NCI-H1105 (cell line): ENCODE data around the gene LRP1B.

Experiments
- DNase-seq: peaks from one replicate; lab custom pipeline; 2025; lab: John Stamatoyannopoulos, UW

Gene LRP1B

GRCh38 chr2:141692829-141693228, 438.0 kb downstream of the LRP1B start:
- DNase-seq: peak; percentile 75

- no peak for DNase-seq
These were observed 454.7 kb downstream of the LRP1B start for GRCh38 chr2:141676139-141676538.

- DNase-seq: no peak
These were observed 464.6 kb downstream of the LRP1B start for GRCh38 chr2:141666191-141666590.

GRCh38 chr2:141660232-141660631, 470.6 kb downstream of the LRP1B start:
- DNase-seq: no peak

GRCh38 chr2:141654311-141654710, 476.5 kb downstream of the LRP1B start:
- DNase-seq: no peak

- no peak for DNase-seq
These were observed 477.6 kb downstream of the LRP1B start for GRCh38 chr2:141653184-141653583.

GRCh38 chr2:141652308-141652707, 478.5 kb downstream of the LRP1B start:
- no peak for DNase-seq

GRCh38 chr2:141647353-141647752, 483.5 kb downstream of the LRP1B start:
- DNase-seq: no peak

GRCh38 chr2:141641462-141641861, 489.4 kb downstream of the LRP1B start:
- no peak for DNase-seq

GRCh38 chr2:141639809-141640208, 491.0 kb downstream of the LRP1B start:
- no peak for DNase-seq

GRCh38 chr2:141633132-141633531, 497.7 kb downstream of the LRP1B start:
- DNase-seq: no peak

GRCh38 chr2:141630407-141630930, 500.3 kb downstream of the LRP1B start:
- DNase-seq: no peak

- no peak for DNase-seq
These were observed 510.4 kb downstream of the LRP1B start for GRCh38 chr2:141620372-141620771.

GRCh38 chr2:141618457-141618856, 512.4 kb downstream of the LRP1B start:
- DNase-seq: no peak

GRCh38 chr2:141611981-141612380, 518.8 kb downstream of the LRP1B start:
- no peak for DNase-seq

- DNase-seq: peak; percentile 45
These were observed 519.6 kb downstream of the LRP1B start for GRCh38 chr2:141611176-141611571.

GRCh38 chr2:141610564-141611175, 520.1 kb downstream of the LRP1B start:
- no peak for DNase-seq

GRCh38 chr2:141605163-141605562, 525.7 kb downstream of the LRP1B start:
- no peak for DNase-seq

GRCh38 chr2:141601511-141602152, 529.2 kb downstream of the LRP1B start:
- no peak for DNase-seq

- no peak for DNase-seq
These were observed 531.1 kb downstream of the LRP1B start for GRCh38 chr2:141599721-141600120.

- no peak for DNase-seq
These were observed 531.8 kb downstream of the LRP1B start for GRCh38 chr2:141598982-141599381.

- DNase-seq: no peak
These were observed 535.4 kb downstream of the LRP1B start for GRCh38 chr2:141595316-141595920.

GRCh38 chr2:141591787-141592186, 539.0 kb downstream of the LRP1B start:
- DNase-seq: no peak
